ENCODE results near the gene TEN1. TPM values are rescaled to one million over a fixed set of nuclear protein-coding genes. Genes with fewer than 3 reads are reported as not detected.

TEN1 gene
- total and polyA plus RNA-seq, 9 of the 15 experiments (the other 6 are each of a cell fraction or from before 2014, with no cell fraction given), result 1.3 to 25.7 (median 10.1) TPM

- TF ChIP-seq MGA (IDR thresholded peaks at IDR 0.05) (no peak), MTA1 (IDR thresholded peaks at IDR 0.05; ENCODE audit: borderline replicate concordance) (no peak), ZBTB43 (CRISPR knock-in tag; IDR thresholded peaks at IDR 0.05) (no peak), TCF15 (CRISPR knock-in tag; IDR thresholded peaks at IDR 0.05) (no peak), CLOCK (CRISPR knock-in tag; IDR thresholded peaks at IDR 0.05; ENCODE audit: borderline replicate concordance) (no peak), PHF8 (IDR thresholded peaks at IDR 0.05; ENCODE audit: borderline replicate concordance, low read length) (no peak), ZNF444 (CRISPR knock-in tag; IDR thresholded peaks at IDR 0.05) (no peak), CC2D1A (IDR thresholded peaks at IDR 0.05) (no peak), CHD2 (IDR thresholded peaks at IDR 0.05; ENCODE audit: low read depth, low read length) (no peak), TFAP4 (CRISPR knock-in tag; IDR thresholded peaks at IDR 0.05; ENCODE audit: borderline replicate concordance) (no peak), BRD4 (IDR thresholded peaks at IDR 0.05) (no peak)
Measured at GRCh38 chr17:76003915-76004314, 24.9 kb downstream of the TEN1 start (continued).
